GM23338 (cell line): Measurements from ENCODE around the gene FCSK.

Experiments
- CREB1 ChIP-seq: fragments of 250-450 bp; sonication (Bioruptor Pico); IDR thresholded peaks from 2 replicates; pipeline ENCODE4 v1.5.0; 2020; ENCODE audit warnings: low read depth, mild to moderate bottlenecking, moderate library complexity
- EZH2 ChIP-seq: fragments of 200-600 bp; sonication (generic); IDR thresholded peaks from one replicate; pipeline ENCODE4 v1.8.0; 2017; ENCODE audit warnings: antibody characterized with exemption, mild to moderate bottlenecking, low read depth; ENCODE audit not compliant: unreplicated experiment
- EZH2phosphoT487 ChIP-seq: fragments of 200-600 bp; sonication (generic); IDR thresholded peaks from one replicate; pipeline ENCODE4 v1.8.1; 2018; ENCODE audit warnings: antibody characterized with exemption; ENCODE audit not compliant: unreplicated experiment
- JUNB ChIP-seq: IDR thresholded peaks from one replicate; pipeline ENCODE4 v1.6.1; 2016; ENCODE audit warnings: antibody characterized with exemption; ENCODE audit not compliant: unreplicated experiment
- POLR2AphosphoS5 ChIP-seq: IDR thresholded peaks from 2 replicates; pipeline ENCODE4 v1.6.1; 2016; ENCODE audit warnings: antibody characterized with exemption, low read depth
- ZNF114 ChIP-seq: fragments of 250-450 bp; sonication (Bioruptor Pico); IDR thresholded peaks from 2 replicates; pipeline ENCODE4 v1.5.0; 2020; ENCODE audit warnings: mild to moderate bottlenecking, moderate library complexity
- ZNF331 ChIP-seq: fragments of 250-450 bp; sonication (Bioruptor Pico); IDR thresholded peaks from 2 replicates; pipeline ENCODE4 v1.5.0; 2020; ENCODE audit warnings: low read depth, mild to moderate bottlenecking, moderate library complexity
- TF ChIP-seq, protein P1 (sequence below), 2 experiments: fragments of 200-600 bp in 1 of 2; sonication (generic) in 1 of 2; conservative IDR thresholded peaks; 2 replicates each; pipeline versions ENCODE4 v1.5.1 to v1.6.1; 2016 to 2017; ENCODE audit warnings: antibody characterized with exemption in 2 of 2, low read depth in 2 of 2, mild to moderate bottlenecking in 2 of 2, moderate library complexity in 1 of 2
- TF ChIP-seq, protein P2 (sequence below): IDR thresholded peaks from one replicate; pipeline ENCODE4 v1.6.1; 2018; ENCODE audit warnings: antibody characterized with exemption; ENCODE audit not compliant: unreplicated experiment
- TF ChIP-seq, protein P3 (sequence below): IDR thresholded peaks from 2 replicates; pipeline ENCODE4 v1.6.1; 2016; ENCODE audit warnings: antibody characterized with exemption

DNA sequence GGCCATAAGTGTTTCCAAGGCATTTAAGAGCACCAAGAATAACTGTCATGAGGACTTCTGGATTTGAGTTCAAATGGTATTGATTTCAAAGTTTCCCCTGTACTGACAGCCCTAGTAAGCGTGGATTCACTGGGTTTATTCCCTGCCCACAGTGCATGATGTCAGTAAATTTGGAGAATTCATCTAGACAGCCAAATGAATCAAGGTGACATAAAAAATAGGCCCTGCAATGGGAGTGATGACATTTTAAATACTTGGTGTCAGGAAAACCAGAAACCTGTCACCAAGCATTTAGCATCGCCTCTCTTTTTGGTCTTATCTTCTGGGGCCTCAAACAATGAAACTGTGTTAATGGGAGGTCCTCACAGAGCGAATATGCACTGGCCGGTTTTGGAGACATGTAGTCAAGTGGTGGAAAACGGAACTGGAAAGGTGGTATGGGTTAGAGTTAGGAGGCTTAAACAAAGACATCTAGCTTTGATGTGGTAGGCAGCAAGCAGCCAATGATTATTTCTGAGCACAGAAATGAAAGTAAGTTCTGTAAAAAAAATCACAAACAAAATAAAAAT lies 39.9 kb downstream of the FCSK start:
- TF ChIP-seq EZH2phosphoT487: no peak
- TF ChIP-seq, protein P1, sequence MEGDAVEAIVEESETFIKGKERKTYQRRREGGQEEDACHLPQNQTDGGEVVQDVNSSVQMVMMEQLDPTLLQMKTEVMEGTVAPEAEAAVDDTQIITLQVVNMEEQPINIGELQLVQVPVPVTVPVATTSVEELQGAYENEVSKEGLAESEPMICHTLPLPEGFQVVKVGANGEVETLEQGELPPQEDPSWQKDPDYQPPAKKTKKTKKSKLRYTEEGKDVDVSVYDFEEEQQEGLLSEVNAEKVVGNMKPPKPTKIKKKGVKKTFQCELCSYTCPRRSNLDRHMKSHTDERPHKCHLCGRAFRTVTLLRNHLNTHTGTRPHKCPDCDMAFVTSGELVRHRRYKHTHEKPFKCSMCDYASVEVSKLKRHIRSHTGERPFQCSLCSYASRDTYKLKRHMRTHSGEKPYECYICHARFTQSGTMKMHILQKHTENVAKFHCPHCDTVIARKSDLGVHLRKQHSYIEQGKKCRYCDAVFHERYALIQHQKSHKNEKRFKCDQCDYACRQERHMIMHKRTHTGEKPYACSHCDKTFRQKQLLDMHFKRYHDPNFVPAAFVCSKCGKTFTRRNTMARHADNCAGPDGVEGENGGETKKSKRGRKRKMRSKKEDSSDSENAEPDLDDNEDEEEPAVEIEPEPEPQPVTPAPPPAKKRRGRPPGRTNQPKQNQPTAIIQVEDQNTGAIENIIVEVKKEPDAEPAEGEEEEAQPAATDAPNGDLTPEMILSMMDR (conservative IDR thresholded peaks at IDR 0.05; ENCODE audit: low read depth in 2 of 2): no peak
- TF ChIP-seq, protein P2, sequence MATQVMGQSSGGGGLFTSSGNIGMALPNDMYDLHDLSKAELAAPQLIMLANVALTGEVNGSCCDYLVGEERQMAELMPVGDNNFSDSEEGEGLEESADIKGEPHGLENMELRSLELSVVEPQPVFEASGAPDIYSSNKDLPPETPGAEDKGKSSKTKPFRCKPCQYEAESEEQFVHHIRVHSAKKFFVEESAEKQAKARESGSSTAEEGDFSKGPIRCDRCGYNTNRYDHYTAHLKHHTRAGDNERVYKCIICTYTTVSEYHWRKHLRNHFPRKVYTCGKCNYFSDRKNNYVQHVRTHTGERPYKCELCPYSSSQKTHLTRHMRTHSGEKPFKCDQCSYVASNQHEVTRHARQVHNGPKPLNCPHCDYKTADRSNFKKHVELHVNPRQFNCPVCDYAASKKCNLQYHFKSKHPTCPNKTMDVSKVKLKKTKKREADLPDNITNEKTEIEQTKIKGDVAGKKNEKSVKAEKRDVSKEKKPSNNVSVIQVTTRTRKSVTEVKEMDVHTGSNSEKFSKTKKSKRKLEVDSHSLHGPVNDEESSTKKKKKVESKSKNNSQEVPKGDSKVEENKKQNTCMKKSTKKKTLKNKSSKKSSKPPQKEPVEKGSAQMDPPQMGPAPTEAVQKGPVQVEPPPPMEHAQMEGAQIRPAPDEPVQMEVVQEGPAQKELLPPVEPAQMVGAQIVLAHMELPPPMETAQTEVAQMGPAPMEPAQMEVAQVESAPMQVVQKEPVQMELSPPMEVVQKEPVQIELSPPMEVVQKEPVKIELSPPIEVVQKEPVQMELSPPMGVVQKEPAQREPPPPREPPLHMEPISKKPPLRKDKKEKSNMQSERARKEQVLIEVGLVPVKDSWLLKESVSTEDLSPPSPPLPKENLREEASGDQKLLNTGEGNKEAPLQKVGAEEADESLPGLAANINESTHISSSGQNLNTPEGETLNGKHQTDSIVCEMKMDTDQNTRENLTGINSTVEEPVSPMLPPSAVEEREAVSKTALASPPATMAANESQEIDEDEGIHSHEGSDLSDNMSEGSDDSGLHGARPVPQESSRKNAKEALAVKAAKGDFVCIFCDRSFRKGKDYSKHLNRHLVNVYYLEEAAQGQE: no peak
- TF ChIP-seq POLR2AphosphoS5: no peak
- no peak for TF ChIP-seq JUNB
- TF ChIP-seq CREB1 (CRISPR knock-in tag): no peak
- no peak for TF ChIP-seq ZNF331
- TF ChIP-seq, protein P3, sequence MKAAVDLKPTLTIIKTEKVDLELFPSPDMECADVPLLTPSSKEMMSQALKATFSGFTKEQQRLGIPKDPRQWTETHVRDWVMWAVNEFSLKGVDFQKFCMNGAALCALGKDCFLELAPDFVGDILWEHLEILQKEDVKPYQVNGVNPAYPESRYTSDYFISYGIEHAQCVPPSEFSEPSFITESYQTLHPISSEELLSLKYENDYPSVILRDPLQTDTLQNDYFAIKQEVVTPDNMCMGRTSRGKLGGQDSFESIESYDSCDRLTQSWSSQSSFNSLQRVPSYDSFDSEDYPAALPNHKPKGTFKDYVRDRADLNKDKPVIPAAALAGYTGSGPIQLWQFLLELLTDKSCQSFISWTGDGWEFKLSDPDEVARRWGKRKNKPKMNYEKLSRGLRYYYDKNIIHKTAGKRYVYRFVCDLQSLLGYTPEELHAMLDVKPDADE: no peak
- no peak for TF ChIP-seq EZH2
- no peak for TF ChIP-seq ZNF114 (CRISPR knock-in tag)
